ENCODE results near the gene SEBOX. TPM values are rescaled to one million over a fixed set of nuclear protein-coding genes. Genes with fewer than 3 reads are reported as not detected.

SEBOX gene
- total and polyA plus RNA-seq, 2 of the 8 experiments (the other 6 are each of a cell fraction or from before 2014, with no cell fraction given), result not detected

- TF ChIP-seq ATF2 (IDR thresholded peaks at IDR 0.05; ENCODE audit: low read length) (no peak), MAFK (IDR thresholded peaks at IDR 0.05; ENCODE audit: low read depth, low read length) (no peak), YY1 (IDR thresholded peaks at IDR 0.05; ENCODE audit: low read depth, low read length) (no peak), SAP30 (IDR thresholded peaks at IDR 0.05; ENCODE audit: insufficient read depth, insufficient replicate concordance, low read length) (no peak), RBBP5 (IDR thresholded peaks at IDR 0.05; ENCODE audit: borderline replicate concordance, low read depth, low read length) (no peak), POLR2A (IDR thresholded peaks at IDR 0.05; ENCODE audit: control extremely low read depth in 1 of 2, low read depth in 2 of 2, low read length in 2 of 2) (no peak), GTF2F1 (IDR thresholded peaks at IDR 0.05; ENCODE audit: borderline replicate concordance, low read depth, low read length) (no peak), CEBPB (IDR thresholded peaks at IDR 0.05; ENCODE audit: low read depth, low read length) (no peak), TAF7 (optimal IDR thresholded peaks at IDR 0.05; ENCODE audit: borderline replicate concordance, low read depth, low read length) (no peak)
Observed at GRCh38 chr17:28388106-28388505, 23.1 kb upstream of the SEBOX start (continued).
